ENCODE measurements around the gene SIL1. TPM values are rescaled to one million over a fixed set of nuclear protein-coding genes. Genes with fewer than 3 reads are reported as not detected.
"Not testable (repeated sequence)": the region's sequence is repeated elsewhere in the genome, so short reads cannot be mapped to it uniquely, and the experiment has no call there.

Gene SIL1
- total and polyA plus RNA-seq, 2 donors (not counting 1 experiment from before 2014, with no cell fraction given) = 66.4 to 85.5 TPM

DNA sequence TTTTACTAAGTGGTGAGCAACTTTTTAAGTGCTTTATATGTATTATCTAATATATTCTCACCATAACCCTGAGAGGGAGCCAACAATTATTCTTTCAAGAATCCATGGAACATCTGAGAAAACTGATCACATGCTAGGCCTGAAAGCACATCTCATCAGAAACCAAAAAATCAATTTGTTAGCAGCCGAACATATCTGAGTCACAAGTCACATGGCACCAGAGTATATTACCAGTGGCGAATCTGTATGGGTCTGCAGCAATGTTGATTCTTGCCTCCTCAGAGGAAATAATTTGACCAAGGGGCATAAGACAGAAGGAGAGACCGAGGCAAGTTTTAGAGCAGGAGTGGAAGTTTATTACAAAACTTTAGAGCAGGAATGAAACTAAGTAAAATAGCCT lies 25.3 kb upstream of the SIL1 start:
- Histone ChIP-seq H3K36me3 (ENCODE audit: control insufficient read depth, insufficient read depth, low read length) (no peaks in the 10 kb centered on the region), H2AFZ (ENCODE audit: low read length) (no peak overlapping the region), H3K9me3 (ENCODE audit: control insufficient read depth, insufficient read depth, low read depth, low read length) (no peaks in the 10 kb centered on the region), H3K79me2 (ENCODE audit: control insufficient read depth, insufficient read depth, low read length) (no peaks in the 10 kb centered on the region), H4K20me1 (ENCODE audit: control insufficient read depth, extremely low read depth, insufficient read depth, low read length) (no peaks in the 10 kb centered on the region), H3K9ac (ENCODE audit: insufficient read depth, low read length) (no peak overlapping the region), H3K4me1 (ENCODE audit: control insufficient read depth, extremely low read depth, insufficient read depth, low read length) (no peaks in the 10 kb centered on the region), H3K4me2 (ENCODE audit: extremely low read depth, insufficient read depth, low read length) (no peak overlapping the region), H3K27me3 (ENCODE audit: control insufficient read depth, insufficient read depth, low read length) (peaks cover 5% of the 10 kb centered on the region), H3K27ac (ENCODE audit: insufficient read depth, low read length) (no peak overlapping the region), H3K4me3 (replicated peaks in 1 of 4; ENCODE audit: control extremely low read depth in 1 of 4, insufficient read depth in 1 of 4, low read depth in 3 of 4, low read length in 4 of 4) (no peak overlapping the region)
- no peak for DNase-seq (ENCODE audit: low read depth in 2 of 2)
- TF ChIP-seq EZH2 (IDR thresholded peaks at IDR 0.05; ENCODE audit: low read length, missing control alignments) = no peak
- TF ChIP-seq, protein P1, sequence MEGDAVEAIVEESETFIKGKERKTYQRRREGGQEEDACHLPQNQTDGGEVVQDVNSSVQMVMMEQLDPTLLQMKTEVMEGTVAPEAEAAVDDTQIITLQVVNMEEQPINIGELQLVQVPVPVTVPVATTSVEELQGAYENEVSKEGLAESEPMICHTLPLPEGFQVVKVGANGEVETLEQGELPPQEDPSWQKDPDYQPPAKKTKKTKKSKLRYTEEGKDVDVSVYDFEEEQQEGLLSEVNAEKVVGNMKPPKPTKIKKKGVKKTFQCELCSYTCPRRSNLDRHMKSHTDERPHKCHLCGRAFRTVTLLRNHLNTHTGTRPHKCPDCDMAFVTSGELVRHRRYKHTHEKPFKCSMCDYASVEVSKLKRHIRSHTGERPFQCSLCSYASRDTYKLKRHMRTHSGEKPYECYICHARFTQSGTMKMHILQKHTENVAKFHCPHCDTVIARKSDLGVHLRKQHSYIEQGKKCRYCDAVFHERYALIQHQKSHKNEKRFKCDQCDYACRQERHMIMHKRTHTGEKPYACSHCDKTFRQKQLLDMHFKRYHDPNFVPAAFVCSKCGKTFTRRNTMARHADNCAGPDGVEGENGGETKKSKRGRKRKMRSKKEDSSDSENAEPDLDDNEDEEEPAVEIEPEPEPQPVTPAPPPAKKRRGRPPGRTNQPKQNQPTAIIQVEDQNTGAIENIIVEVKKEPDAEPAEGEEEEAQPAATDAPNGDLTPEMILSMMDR (conservative IDR thresholded peaks at IDR 0.05 in 1 of 2, IDR thresholded peaks at IDR 0.05 in 1 of 2; ENCODE audit: low read depth in 1 of 2, low read length in 2 of 2) = no peak

DNA sequence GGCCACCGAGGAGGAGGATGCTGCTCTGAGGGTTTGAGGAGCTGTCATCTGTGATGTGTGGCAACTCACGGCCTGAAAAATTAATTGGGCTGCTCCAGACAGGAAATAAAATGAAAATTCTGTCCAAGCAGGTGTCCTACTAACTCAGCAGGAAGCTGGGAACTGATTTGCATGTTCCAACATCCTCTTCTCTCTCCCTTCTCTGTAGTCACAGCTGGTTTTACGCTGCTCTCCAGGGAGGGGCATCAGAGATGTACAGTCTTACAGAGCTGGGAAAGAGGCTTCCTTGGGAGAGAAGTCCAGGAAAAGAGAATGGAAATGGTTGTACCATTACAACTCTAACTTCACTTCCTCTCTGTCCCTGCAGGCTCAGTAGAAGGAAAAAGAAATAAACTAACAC lies 24.2 kb upstream of the SIL1 start:
- TF ChIP-seq EZH2 (IDR thresholded peaks at IDR 0.05; ENCODE audit: low read length, missing control alignments) = no peak
- TF ChIP-seq, protein P1 (conservative IDR thresholded peaks at IDR 0.05 in 1 of 2, IDR thresholded peaks at IDR 0.05 in 1 of 2; ENCODE audit: low read depth in 1 of 2, low read length in 2 of 2) = no peak
- H3K4me2 ChIP-seq (ENCODE audit: extremely low read depth, insufficient read depth, low read length) = no peak overlapping the region
- no peak for DNase-seq (ENCODE audit: low read depth in 2 of 2)
- no peak overlapping the region for H3K27ac ChIP-seq (ENCODE audit: insufficient read depth, low read length)
- no peaks in the 10 kb centered on the region for H3K36me3 ChIP-seq (ENCODE audit: control insufficient read depth, insufficient read depth, low read length)
- no peak overlapping the region for H3K9ac ChIP-seq (ENCODE audit: insufficient read depth, low read length)
- no peaks in the 10 kb centered on the region for H4K20me1 ChIP-seq (ENCODE audit: control insufficient read depth, extremely low read depth, insufficient read depth, low read length)
- no peaks in the 10 kb centered on the region for H3K79me2 ChIP-seq (ENCODE audit: control insufficient read depth, insufficient read depth, low read length)
- no peaks in the 10 kb centered on the region for H3K9me3 ChIP-seq (ENCODE audit: control insufficient read depth, insufficient read depth, low read depth, low read length)
- no peaks in the 10 kb centered on the region for H3K4me1 ChIP-seq (ENCODE audit: control insufficient read depth, extremely low read depth, insufficient read depth, low read length)
- H3K4me3 ChIP-seq (replicated peaks in 1 of 4; ENCODE audit: control extremely low read depth in 1 of 4, insufficient read depth in 1 of 4, low read depth in 3 of 4, low read length in 4 of 4) = no peak overlapping the region
- H2AFZ ChIP-seq (ENCODE audit: low read length) = no peak overlapping the region
- peaks cover 5% of the 10 kb centered on the region for H3K27me3 ChIP-seq (ENCODE audit: control insufficient read depth, insufficient read depth, low read length)

DNA sequence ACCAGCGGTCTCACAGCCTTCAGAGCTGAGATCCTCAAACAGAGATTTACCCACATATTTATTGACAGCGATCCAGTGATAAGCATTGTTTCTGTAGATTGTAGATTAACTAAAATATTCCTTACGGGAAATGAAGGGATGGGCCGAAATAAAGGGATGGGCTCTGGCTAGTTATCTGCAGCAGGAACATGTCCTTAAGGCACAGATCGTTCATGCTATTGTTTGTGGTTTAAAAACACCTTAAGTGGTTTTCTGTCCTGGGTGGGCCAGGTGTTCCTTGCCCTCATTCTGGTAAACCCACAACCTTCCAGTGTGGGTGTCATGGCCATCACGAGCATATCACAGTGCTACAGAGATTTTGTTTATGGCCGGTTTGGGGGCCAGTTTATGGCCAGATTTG lies 19.9 kb upstream of the SIL1 start:
- H3K79me2 ChIP-seq (ENCODE audit: control insufficient read depth, insufficient read depth, low read length); H4K20me1 ChIP-seq (ENCODE audit: control insufficient read depth, extremely low read depth, insufficient read depth, low read length); H3K27ac ChIP-seq (ENCODE audit: insufficient read depth, low read length); H3K4me1 ChIP-seq (ENCODE audit: control insufficient read depth, extremely low read depth, insufficient read depth, low read length); H3K27me3 ChIP-seq (ENCODE audit: control insufficient read depth, insufficient read depth, low read length); H2AFZ ChIP-seq (ENCODE audit: low read length); H3K36me3 ChIP-seq (ENCODE audit: control insufficient read depth, insufficient read depth, low read length); H3K4me3 ChIP-seq (replicated peaks in 1 of 4; ENCODE audit: control extremely low read depth in 1 of 4, insufficient read depth in 1 of 4, low read depth in 3 of 4, low read length in 4 of 4); H3K4me2 ChIP-seq (ENCODE audit: extremely low read depth, insufficient read depth, low read length); H3K9me3 ChIP-seq (ENCODE audit: control insufficient read depth, insufficient read depth, low read depth, low read length); DNase-seq (ENCODE audit: low read depth in 2 of 2); H3K9ac ChIP-seq (ENCODE audit: insufficient read depth, low read length): not testable (repeated sequence)

Measured in fibroblast of lung (primary cell).